NCI-H1105 (cell line): Measurements from ENCODE around the gene BLOC1S6.
"Not testable (repeated sequence)": the region's sequence is repeated elsewhere in the genome, so short reads cannot be mapped to it uniquely, and the experiment has no call there.

Source experiments
- DNase-seq: peaks from one replicate; lab custom pipeline; 2025; lab: John Stamatoyannopoulos, UW

The BLOC1S6 gene

GRCh38 chr15:45641374-45641781 is 54.2 kb downstream of the BLOC1S6 start:
- no peak for DNase-seq

DNA sequence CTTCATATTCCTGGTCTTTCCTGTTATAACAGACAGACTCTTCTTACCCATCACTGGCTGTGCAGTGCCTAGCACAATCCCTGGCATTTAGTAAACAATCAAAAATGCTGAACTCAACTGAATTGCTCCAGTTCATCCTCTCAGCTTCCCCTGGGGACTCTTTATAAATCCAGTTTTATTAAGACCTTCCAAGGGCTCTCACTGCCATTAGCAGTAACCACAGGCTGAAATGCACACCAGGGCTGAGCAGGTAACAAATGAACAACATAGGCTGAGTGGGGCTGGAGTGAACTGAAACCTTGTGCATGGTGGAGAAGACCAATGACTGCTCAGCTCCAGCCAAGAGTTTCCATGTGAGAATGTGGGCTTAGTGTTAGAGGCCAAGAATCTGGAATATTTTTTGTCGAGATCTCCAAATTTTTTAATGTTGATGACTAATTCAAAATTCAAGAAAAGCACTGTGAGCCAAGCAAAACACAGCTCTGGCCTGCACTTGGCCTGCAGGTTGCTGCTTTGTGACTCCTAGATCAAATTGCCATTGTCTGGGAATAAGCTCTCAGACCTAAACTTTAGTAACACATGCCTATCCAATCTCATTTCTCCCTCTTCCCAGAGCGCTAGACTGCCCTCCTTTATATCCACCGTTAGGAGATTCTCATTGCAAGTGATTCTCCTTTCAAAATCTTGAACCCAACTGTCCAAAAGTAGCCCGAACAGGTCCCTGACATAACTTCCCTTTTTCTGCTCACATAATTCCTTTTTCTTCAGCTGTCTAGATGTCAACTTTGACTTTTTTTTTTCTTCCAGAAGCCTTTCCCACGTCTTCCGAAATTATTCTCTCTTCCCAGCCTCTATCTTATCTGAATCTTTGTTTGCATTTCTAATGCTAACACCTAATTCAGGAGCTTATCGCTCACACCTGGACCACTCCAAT is 55.1 kb downstream of the BLOC1S6 start:
- no peak for DNase-seq

DNA sequence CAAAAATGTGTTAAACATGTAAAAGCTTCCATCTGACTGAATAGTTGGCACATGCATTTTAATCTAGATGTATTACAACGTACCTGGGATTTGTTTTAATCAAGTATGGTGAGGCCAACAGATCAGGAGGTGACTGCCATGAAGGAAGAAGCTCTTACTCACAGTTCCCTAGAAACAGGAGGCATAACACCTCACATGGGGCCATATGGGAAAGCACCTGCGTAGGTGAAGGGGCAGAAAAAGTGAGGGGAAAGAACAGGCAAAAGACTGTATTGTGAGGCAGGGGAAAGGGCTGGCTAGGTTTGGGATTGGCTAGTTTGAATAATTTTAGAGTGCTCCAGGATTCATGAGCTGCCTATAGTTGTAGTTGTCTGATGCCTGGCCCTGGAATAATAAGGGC is 57.3 kb downstream of the BLOC1S6 start:
- DNase-seq: no peak

DNA sequence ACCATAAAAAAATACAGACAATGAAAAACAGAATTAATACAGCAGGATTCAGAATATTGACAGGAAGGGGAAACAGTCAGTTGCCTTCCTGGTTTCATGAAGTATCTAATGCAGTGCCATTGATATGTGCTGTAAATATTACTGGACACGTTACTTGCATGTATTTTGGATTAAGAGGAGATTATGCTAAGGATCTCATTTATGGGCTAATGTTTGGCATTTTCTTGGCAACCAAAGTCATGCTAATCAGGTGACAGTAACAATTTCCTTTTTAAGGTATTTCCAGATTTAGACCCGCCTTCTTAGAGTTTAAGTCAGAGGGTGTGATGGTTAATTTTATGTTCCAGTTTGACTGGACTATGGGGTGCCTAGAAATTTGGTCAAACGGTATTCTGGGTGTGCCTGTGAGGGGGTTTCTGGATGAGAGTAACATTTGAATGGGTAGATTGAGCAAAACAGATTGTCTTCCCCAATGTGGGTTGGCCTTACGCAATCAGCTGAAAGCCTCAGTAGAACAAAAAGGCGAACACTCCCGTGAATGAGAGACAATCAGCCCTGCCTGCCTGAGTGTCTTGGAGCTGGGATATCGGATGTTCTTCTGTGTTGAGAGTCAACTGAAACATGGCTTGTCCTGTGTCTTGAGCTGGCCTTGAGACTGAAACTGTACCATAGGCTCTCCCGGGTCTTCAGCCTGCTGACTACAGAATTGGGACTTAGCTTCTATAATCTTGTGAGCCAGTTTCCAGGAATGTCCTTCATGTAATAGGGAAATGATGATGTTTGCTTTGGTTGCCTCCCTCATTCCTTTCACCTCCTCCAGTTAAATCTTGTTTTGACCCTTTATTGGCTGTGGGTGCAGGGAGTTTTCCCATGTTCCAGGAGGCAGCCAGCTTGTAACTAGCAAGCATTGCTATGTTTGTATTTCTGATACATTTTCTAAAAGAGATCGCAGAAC is 58.1 kb downstream of the BLOC1S6 start:
- DNase-seq: no peak

DNA sequence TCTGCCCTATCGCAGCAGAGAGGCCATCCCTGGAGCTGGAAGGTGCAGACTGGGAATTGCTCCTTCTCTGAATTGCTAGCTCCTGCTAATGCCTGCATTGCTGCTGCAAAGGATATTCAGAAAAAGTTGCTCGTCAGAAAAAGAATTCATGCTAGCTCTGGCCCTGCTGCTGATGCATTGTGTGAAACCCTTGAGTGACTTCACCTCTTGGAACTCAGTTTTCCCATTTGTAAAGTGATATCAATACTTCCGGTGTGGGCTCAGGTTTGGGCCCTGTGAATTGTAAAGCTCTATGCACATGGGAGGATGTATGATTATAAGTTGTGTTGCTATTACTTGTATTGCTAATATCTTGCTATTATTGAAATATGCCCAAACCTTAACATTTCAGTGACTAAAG is 59.0 kb downstream of the BLOC1S6 start:
- no peak for DNase-seq

DNA sequence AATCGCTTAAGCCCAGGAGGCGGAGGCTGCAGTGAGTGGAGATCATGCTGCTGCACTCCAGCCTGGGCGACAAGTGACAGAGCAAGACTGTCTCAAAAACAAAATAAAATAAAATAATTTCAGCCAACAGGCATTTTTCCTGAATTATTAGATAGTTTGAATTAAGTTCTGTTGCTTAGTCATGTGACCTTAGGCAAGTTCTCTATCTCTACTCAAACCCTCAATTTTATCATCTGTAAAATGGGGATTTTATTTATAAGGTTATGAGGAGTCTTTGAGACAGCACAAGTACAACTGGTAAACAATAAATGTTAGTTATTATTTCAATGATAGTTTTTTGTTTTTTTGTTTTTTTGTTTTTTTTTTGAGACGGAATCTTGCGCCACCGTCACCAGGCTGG is 60.6 kb downstream of the BLOC1S6 start:
- DNase-seq: no peak

DNA sequence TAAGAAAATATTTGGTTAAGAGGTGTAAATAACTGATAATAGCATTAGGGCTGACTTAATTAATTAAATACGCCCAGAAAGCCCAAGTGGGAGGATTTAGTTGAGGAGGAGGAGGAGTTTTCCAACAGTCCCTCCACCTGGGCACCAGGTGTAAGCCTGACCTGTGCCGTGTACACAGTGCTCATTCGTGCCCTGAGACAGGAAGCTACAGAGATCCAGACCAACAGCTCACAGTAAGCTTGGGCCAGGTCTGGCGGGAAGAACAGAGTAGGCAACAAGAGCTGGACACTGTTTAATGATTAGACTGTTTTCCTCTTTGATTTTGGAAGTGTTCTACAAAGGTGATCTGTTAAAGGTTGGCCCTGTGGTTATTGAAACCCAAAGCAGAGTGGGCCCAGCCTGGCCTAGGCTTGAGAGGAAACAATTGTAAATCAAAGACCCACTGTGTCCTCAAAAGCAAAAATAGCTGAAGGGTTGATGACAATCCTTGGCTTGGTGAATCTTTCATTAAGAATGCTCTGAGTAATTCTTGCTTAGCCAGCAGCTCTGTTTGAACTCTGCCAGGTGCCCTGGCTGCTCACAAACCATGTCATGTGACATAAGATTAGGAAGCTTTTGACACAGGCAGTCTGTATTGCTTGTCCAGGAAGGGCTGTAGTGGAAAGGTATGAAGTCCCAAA is 61.5 kb downstream of the BLOC1S6 start:
- DNase-seq: no peak

GRCh38 chr15:45650007-45650406 is 62.8 kb downstream of the BLOC1S6 start:
- not testable (repeated sequence) for DNase-seq

DNA sequence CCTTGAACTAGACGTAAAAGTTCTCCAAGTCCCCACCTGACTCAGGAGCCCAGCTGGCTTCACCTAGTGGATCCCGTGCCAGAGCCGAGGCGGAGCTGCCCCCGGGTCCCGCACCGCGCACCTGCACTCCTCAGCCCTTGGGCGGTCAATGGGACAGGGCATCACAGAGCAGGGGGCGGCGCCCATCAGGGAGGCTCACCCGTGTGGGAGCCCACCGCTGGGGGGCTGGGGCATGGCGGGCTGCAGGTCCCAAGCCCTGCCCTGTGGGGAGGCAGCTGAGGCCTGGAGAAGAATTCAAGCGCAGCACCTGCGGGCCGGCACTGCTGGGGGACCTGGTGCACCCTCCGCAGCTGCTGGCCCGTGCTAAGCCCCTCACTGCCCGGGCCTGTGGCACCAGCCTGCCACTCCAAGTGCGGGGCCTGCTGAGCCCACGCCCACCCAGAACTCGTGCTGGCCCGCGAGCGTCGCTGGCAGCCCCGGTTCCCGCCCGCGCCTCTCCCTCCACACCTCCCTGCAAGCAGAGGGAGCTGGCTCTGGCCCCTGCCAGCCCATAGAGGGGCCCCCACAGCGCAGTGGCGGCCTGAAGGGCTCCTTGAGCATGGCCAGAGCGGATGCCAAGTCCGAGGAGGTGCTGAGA is 63.8 kb downstream of the BLOC1S6 start:
- DNase-seq: no peak

DNA sequence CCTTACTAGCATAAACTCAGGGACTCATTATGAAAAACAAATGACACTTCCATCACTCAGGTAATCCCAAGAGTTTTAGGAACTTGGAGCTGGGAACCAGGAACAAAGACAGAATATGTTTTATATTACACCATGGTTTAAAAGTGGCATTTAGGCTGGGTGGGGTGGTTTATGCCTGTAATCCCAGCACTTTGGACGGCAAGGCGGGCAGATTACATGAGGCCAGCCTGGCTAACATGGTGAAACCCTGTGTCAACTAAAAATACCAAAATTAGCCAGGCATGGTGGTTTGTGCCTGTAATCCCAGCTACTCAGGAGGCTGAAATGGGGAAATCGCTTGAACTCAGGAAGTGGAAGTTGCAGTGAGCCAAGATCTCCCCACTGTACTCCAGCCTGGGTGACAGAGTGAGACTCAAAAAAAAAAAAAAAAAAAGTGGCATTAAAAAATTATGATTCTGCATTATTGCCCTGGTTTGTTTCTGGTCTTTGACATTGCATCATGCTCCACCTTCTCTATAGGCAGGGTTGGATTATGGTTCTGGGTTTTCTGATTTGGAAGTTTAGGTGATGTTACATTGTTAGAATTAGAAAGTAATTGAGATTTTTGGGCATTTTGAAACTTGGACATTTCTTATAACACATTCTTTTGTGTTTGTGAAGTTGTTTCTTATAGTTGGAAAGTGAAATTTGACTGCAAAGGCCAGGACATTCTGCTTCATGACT is 66.7 kb downstream of the BLOC1S6 start:
- DNase-seq: no peak

DNA sequence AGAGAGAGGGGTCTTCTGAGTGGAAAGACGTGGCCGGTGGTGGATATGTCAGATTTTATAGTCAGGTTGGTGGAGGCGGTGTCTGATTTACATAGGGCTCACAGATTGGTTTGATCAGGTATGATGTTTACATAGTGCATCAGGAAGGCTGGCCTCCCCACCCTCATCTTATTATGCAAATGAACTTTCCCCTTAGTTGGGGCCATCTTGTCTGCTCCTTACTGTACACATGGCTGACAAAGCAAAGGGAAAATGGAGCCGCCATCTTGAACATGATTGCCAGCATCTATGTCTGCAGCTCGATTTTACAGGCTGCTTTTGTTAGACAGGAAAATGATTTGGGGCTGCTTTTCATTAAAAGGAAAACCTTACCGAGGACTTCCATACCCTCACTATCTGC is 67.6 kb downstream of the BLOC1S6 start:
- DNase-seq: no peak

DNA sequence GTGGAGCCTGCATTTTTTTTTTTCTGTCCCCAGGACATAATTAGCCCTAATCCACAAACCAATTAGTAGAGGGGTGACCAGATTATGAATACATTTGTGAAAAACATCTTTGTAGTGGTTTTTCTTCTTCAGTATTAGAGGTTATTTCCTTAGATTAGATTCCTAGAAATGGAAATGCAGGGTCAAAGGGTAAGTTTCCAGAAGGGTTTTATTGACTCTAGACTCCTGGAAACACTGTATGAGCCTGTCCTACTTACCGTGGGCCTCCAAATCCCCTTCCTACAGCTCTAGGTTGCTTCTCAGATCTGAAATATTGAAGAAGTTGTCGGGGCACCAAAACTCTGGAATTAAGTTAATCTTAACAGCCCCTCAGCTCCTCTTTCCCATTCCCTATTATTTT is 70.1 kb downstream of the BLOC1S6 start:
- DNase-seq: no peak

DNA sequence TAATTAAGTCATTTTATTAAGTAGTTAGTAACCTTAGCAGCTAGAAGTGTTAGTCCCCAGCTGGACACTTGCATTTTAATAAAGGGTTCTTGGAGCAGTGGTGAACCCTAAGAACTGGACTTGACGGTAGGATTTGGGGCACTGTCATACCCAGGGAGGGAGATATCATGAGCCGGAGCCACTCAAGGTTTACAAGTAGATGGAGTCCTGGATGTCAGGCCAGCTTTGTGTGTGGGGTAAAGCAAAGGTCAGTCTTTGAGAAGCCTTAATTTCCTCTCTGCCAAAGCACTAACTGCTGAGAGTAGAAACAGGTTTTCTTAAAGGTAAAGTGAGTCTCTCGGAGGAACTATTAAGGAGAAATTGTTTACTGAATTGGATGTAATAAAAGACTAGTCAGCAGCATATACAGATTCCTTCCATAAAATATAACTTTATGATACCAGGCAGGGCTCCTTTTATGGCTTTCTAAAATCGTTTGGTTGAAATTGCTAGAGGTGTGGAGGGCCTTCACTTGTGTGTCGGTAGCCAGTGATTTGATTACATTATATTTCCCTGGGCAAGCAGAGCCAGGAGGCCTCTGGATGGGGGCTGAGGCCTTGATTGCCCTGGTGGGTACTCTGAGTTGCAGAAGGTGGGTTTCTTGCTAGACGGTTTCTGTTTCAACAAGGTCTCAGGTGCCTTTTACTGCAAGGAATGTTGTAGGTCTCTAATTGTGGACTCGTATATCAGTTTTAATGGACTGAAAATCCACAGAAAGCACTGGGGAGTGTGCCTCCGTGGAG is 70.8 kb downstream of the BLOC1S6 start:
- no peak for DNase-seq
